WTC11 (cell line): ENCODE data around the gene RBM38. TPM values are rescaled to one million over a fixed set of nuclear protein-coding genes. Genes with fewer than 3 reads are reported as not detected.

ENCODE experiments used
- ATAC-seq: fragments of 200-7000 bp; cut with Tn5 transposase; 2 replicates; pipeline ENCODE4 v1.10.0; 2021; ENCODE audit warnings: mild to moderate bottlenecking, moderate library complexity
- CTCF ChIA-PET: fragments of 300-600 bp; sonication (Branson Sonifier 250); formaldehyde crosslinking; loops from one replicate; lab custom pipeline; 2021; ENCODE audit warnings: antibody characterized with exemption; lab: Charles Lee
- POLR2A ChIA-PET: fragments of 350-600 bp; sonication (Branson Sonifier 250); formaldehyde crosslinking; loops from one replicate; lab custom pipeline; 2021; ENCODE audit warnings: antibody characterized with exemption; lab: Charles Lee
- DNase-seq: peaks from one replicate; pipeline ENCODE4 v3.0.0; 2021; ENCODE audit warnings: low spot score
- H3K27ac Mint-ChIP-seq: 2 replicates; pipeline ENCODE4 v1.8.0; 2021; ENCODE audit warnings: mixed read lengths
- H3K27me3 Mint-ChIP-seq: 2 replicates; pipeline ENCODE4 v1.8.0; 2021; ENCODE audit warnings: low read depth, mild to moderate bottlenecking, moderate library complexity, mixed read lengths
- H3K36me3 Mint-ChIP-seq: 2 replicates; pipeline ENCODE4 v1.8.0; 2021; ENCODE audit warnings: mixed read lengths
- H3K4me1 Mint-ChIP-seq: 2 replicates; pipeline ENCODE4 v1.8.0; 2022; ENCODE audit warnings: mixed read lengths
- H3K4me3 Mint-ChIP-seq: 2 replicates; pipeline ENCODE4 v1.8.0; 2021; ENCODE audit warnings: mild to moderate bottlenecking, moderate library complexity, mixed read lengths
- H3K9me3 Mint-ChIP-seq: 2 replicates; pipeline ENCODE4 v1.8.0; 2021; ENCODE audit warnings: mixed read lengths
- EMX1 ChIP-seq: fragments of 250-450 bp; sonication (Bioruptor Pico); IDR thresholded peaks from 2 replicates; pipeline ENCODE4 v1.8.0; 2021; ENCODE audit warnings: mild to moderate bottlenecking
- FOXK1 ChIP-seq: sonication (generic); formaldehyde crosslinking; IDR thresholded peaks from 2 replicates; pipeline ENCODE4 v1.8.0; 2022; ENCODE audit warnings: mild to moderate bottlenecking, moderate library complexity, missing genetic modification reagents
- GTF2I ChIP-seq: fragments of 250-450 bp; sonication (Bioruptor Pico); conservative IDR thresholded peaks from 2 replicates; pipeline ENCODE4 v1.4.0; 2021; ENCODE audit warnings: mild to moderate bottlenecking
- JUN ChIP-seq: sonication (generic); formaldehyde crosslinking; IDR thresholded peaks from 2 replicates; pipeline ENCODE4 v1.8.0; 2023; ENCODE audit warnings: mild to moderate bottlenecking, missing genetic modification reagents
- KAT7 ChIP-seq: sonication (generic); formaldehyde crosslinking; IDR thresholded peaks from 2 replicates; pipeline ENCODE4 v1.8.1; 2023; ENCODE audit warnings: missing genetic modification reagents, mild to moderate bottlenecking, borderline replicate concordance
- NFE2L1 ChIP-seq: sonication (generic); formaldehyde crosslinking; IDR thresholded peaks from 2 replicates; pipeline ENCODE4 v1.8.1; 2023; ENCODE audit warnings: missing genetic modification reagents
- OVOL2 ChIP-seq: fragments of 250-450 bp; sonication (Bioruptor Pico); IDR thresholded peaks from 2 replicates; pipeline ENCODE4 v1.9.0; 2021; ENCODE audit warnings: mild to moderate bottlenecking, borderline replicate concordance
- SMAD3 ChIP-seq: sonication (generic); formaldehyde crosslinking; IDR thresholded peaks from 2 replicates; pipeline ENCODE4 v1.8.0; 2022; ENCODE audit warnings: missing genetic modification reagents, mild to moderate bottlenecking, borderline replicate concordance
- SP1 ChIP-seq: sonication (generic); formaldehyde crosslinking; conservative IDR thresholded peaks from 2 replicates; pipeline ENCODE4 v1.8.1; 2022; ENCODE audit warnings: missing genetic modification reagents
- TEAD4 ChIP-seq: sonication (generic); formaldehyde crosslinking; IDR thresholded peaks from 2 replicates; pipeline ENCODE4 v1.8.0; 2022; ENCODE audit warnings: mild to moderate bottlenecking, missing genetic modification reagents
- ZNF138 ChIP-seq: sonication (generic); formaldehyde crosslinking; conservative IDR thresholded peaks from 2 replicates; pipeline ENCODE4 v1.8.1; 2022; ENCODE audit warnings: mild to moderate bottlenecking, moderate library complexity, missing genetic modification reagents
- ZNF232 ChIP-seq: sonication (generic); formaldehyde crosslinking; IDR thresholded peaks from 2 replicates; pipeline ENCODE4 v1.8.0; 2022; ENCODE audit warnings: mild to moderate bottlenecking, missing genetic modification reagents
- ZNF396 ChIP-seq: fragments of 250-450 bp; sonication (Bioruptor Pico); IDR thresholded peaks from 2 replicates; pipeline ENCODE4 v1.8.0; 2021; ENCODE audit warnings: mild to moderate bottlenecking, moderate library complexity, borderline replicate concordance
- ZNF671 ChIP-seq: fragments of 250-450 bp; sonication (Bioruptor Pico); IDR thresholded peaks from 2 replicates; pipeline ENCODE4 v1.8.0; 2021; ENCODE audit warnings: mild to moderate bottlenecking
- total RNA-seq: library from RNA; stranded (reverse); gene quantifications from 3 replicates; pipeline ENCODE4 v1.2.3, GENCODE V29; 2021
- TF ChIP-seq, protein P1 (sequence below): fragments of 250-450 bp; sonication (Bioruptor Pico); conservative IDR thresholded peaks from 2 replicates; pipeline ENCODE4 v1.9.0; 2021; ENCODE audit warnings: mild to moderate bottlenecking
- TF ChIP-seq, protein P2 (sequence below): sonication (generic); formaldehyde crosslinking; IDR thresholded peaks from 2 replicates; pipeline ENCODE4 v1.8.1; 2022; ENCODE audit warnings: mild to moderate bottlenecking, missing genetic modification reagents, moderate library complexity, borderline replicate concordance
- TF ChIP-seq, protein P3 (sequence below): sonication (generic); formaldehyde crosslinking; IDR thresholded peaks from 2 replicates; pipeline ENCODE4 v1.8.0; 2022; ENCODE audit warnings: missing genetic modification reagents
- TF ChIP-seq, protein P4 (sequence below): sonication (generic); formaldehyde crosslinking; IDR thresholded peaks from 2 replicates; pipeline ENCODE4 v1.8.0; 2022; ENCODE audit warnings: mild to moderate bottlenecking, missing genetic modification reagents

The RBM38 gene
- total RNA-seq, 1 experiment from 2014 or later = 69.0 TPM

DNA sequence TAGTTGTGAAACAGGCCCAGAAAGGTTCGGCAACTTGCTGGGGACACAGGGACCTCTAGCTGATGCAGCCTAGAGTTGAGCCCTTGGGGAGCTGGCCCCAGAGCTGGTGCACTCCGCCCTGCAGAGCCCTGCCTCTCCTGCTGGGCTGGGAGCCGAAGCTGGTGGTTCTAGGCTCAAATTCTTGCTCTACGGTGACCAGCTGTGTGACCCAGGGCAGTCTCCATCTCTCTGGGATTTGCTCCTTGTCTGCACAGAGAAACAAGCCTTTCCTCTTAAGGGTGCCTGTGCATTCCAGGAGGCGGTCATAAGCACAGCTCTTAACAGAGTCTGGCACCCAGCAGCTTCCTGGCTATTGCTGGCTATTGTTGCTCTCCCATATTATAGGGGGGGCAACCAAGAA lies 47.4 kb downstream of the RBM38 start:
- DNase-seq (no peak), ATAC-seq (no peak)
- no peak for TF ChIP-seq NFE2L1 (CRISPR knock-in tag)
- TF ChIP-seq SMAD3 = no peak
- no peak for TF ChIP-seq OVOL2 (CRISPR knock-in tag)
- no peak for TF ChIP-seq TEAD4 (CRISPR knock-in tag)
- TF ChIP-seq, protein P1, sequence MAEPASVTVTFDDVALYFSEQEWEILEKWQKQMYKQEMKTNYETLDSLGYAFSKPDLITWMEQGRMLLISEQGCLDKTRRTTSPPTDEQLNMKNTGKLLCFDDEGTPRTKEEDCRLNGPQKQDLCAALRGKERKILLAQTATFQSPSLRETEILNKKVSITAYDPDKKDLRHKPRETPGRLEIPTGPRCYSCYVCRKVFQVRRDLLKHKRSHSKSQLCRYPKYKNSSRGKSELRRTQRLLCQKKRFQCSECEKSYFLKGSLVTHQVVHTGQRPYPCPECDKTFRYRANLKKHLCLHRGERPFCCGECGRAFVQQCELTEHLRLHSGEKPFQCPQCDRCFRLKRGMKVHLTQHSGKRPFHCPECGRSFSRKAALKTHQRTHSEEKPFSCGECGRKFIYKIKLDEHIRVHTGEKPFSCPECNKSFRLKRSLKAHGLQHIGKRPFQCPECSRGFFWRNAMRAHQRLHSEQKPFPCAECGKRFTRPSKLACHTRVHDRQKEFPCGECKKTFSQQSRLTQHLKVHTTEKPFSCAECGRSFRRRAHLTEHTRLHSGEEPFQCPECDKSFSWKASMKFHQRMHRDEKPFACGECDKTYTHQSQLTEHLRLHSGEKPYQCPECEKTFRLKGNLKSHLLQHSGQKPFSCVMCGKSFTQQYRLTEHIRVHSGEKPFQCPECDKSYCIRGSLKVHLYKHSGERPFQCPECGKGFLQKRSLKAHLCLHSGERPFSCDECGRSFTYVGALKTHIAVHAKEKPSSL (CRISPR knock-in tag) = no peak
- TF ChIP-seq EMX1 (CRISPR knock-in tag) = no peak
- no peak for TF ChIP-seq ZNF396
- TF ChIP-seq KAT7 = no peak
- no peak for TF ChIP-seq ZNF232
- TF ChIP-seq FOXK1 = no peak
- no peak for TF ChIP-seq SP1 (CRISPR knock-in tag)
- Mint-ChIP-seq H3K4me1 (peaks cover 9% of the 10 kb centered on the region), H3K36me3 (no peaks in the 10 kb centered on the region), H3K4me3 (no peak overlapping the region), H3K27me3 (no peaks in the 10 kb centered on the region), H3K27ac (peak overlapping the region; percentile 70; the same call in 1 of the 2 replicates), H3K9me3 (no peaks in the 10 kb centered on the region)
- ChIA-PET POLR2A (no interaction called here), CTCF (interaction anchor here (1.2 to 1.3 kb wide), 2 partner anchors 31 to 60 kb away, joined by 4 read pairs; no protein-coding TSS in a partner anchor)

DNA sequence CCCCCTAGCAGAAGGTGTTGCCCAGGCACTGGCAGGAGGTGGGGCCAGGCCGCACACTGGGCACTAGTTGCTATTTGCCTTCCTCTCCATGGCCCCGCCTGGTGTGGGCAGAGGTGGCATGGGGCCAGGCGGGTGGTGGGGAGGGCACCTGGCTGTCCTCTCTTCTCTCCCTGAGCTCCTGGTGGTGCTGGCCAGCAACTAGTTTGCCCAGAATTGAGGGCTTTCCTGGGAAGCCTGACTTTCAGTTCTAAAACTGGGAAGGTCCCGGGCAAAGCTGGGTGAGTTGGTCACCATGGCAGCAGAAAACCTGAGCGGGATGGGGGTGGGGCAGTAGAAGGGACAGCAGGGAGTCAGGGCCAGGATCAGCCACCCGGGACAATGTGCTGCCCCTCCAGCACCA lies 48.2 kb downstream of the RBM38 start:
- DNase-seq = no peak
- Mint-ChIP-seq H3K27me3 (no peaks in the 10 kb centered on the region), H3K36me3 (no peaks in the 10 kb centered on the region), H3K9me3 (no peaks in the 10 kb centered on the region), H3K27ac (no peak overlapping the region), H3K4me3 (no peak overlapping the region), H3K4me1 (peaks cover 9% of the 10 kb centered on the region)
- POLR2A ChIA-PET = no interaction called here
- CTCF ChIA-PET = interaction anchor here (1.1 to 1.3 kb wide), 3 partner anchors 30 to 70 kb away, joined by 3 to 4 read pairs (median 4); no protein-coding TSS in a partner anchor
- TF ChIP-seq, protein P2, sequence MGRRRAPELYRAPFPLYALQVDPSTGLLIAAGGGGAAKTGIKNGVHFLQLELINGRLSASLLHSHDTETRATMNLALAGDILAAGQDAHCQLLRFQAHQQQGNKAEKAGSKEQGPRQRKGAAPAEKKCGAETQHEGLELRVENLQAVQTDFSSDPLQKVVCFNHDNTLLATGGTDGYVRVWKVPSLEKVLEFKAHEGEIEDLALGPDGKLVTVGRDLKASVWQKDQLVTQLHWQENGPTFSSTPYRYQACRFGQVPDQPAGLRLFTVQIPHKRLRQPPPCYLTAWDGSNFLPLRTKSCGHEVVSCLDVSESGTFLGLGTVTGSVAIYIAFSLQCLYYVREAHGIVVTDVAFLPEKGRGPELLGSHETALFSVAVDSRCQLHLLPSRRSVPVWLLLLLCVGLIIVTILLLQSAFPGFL (CRISPR knock-in tag) = no peak
- TF ChIP-seq TEAD4 (CRISPR knock-in tag) = no peak
- no peak for ATAC-seq

DNA sequence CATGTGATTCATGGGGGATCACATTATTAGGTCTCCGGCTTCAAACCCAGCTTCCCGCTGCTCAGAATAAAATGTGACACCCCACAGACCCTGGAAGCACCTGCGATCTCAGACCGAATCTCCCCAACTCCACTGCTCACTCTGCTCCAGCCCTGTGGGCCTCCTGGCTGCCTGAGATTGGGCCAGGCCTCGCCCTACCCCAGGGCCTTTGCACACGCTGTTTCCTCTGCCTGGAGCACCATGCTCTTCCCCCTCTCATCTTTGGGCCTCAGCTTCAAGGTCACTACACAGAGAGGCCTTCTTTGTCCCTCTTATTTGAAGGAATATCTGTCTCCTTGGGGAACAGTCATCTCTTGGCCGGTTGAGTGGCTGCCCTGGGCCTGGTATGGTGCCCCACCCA lies 48.8 kb downstream of the RBM38 start:
- TF ChIP-seq JUN (CRISPR knock-in tag) (no peak), ZNF671 (CRISPR knock-in tag) (no peak), GTF2I (peak; percentile 74; the same call in 1 of the 2 replicates), ZNF138 (CRISPR knock-in tag) (no peak)
- TF ChIP-seq, protein P2 (CRISPR knock-in tag) = no peak
- TF ChIP-seq, protein P3, sequence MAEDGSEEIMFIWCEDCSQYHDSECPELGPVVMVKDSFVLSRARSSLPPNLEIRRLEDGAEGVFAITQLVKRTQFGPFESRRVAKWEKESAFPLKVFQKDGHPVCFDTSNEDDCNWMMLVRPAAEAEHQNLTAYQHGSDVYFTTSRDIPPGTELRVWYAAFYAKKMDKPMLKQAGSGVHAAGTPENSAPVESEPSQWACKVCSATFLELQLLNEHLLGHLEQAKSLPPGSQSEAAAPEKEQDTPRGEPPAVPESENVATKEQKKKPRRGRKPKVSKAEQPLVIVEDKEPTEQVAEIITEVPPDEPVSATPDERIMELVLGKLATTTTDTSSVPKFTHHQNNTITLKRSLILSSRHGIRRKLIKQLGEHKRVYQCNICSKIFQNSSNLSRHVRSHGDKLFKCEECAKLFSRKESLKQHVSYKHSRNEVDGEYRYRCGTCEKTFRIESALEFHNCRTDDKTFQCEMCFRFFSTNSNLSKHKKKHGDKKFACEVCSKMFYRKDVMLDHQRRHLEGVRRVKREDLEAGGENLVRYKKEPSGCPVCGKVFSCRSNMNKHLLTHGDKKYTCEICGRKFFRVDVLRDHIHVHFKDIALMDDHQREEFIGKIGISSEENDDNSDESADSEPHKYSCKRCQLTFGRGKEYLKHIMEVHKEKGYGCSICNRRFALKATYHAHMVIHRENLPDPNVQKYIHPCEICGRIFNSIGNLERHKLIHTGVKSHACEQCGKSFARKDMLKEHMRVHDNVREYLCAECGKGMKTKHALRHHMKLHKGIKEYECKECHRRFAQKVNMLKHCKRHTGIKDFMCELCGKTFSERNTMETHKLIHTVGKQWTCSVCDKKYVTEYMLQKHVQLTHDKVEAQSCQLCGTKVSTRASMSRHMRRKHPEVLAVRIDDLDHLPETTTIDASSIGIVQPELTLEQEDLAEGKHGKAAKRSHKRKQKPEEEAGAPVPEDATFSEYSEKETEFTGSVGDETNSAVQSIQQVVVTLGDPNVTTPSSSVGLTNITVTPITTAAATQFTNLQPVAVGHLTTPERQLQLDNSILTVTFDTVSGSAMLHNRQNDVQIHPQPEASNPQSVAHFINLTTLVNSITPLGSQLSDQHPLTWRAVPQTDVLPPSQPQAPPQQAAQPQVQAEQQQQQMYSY (CRISPR knock-in tag) = no peak
- TF ChIP-seq, protein P4, sequence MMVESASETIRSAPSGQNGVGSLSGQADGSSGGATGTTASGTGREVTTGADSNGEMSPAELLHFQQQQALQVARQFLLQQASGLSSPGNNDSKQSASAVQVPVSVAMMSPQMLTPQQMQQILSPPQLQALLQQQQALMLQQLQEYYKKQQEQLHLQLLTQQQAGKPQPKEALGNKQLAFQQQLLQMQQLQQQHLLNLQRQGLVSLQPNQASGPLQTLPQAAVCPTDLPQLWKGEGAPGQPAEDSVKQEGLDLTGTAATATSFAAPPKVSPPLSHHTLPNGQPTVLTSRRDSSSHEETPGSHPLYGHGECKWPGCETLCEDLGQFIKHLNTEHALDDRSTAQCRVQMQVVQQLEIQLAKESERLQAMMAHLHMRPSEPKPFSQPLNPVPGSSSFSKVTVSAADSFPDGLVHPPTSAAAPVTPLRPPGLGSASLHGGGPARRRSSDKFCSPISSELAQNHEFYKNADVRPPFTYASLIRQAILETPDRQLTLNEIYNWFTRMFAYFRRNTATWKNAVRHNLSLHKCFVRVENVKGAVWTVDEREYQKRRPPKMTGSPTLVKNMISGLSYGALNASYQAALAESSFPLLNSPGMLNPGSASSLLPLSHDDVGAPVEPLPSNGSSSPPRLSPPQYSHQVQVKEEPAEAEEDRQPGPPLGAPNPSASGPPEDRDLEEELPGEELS (CRISPR knock-in tag) = no peak
- TF ChIP-seq, all 79 proteins: peak for 1
- ChIA-PET CTCF (interaction anchor here (1.1 kb wide), 1 partner anchor 70 kb away, joined by 3 read pairs; no protein-coding TSS in a partner anchor), POLR2A (no interaction called here)
- Mint-ChIP-seq H3K4me3 (no peak overlapping the region), H3K27ac (peak overlapping the region; percentile 79), H3K27me3 (no peaks in the 10 kb centered on the region), H3K4me1 (peaks cover 8% of the 10 kb centered on the region), H3K36me3 (no peaks in the 10 kb centered on the region), H3K9me3 (no peaks in the 10 kb centered on the region)
- ATAC-seq (no peak), DNase-seq (no peak)
